T-helper 2 cell (primary cell): ENCODE results near the gene ADIPOQ.
A peak's percentile ranks its signal among the peaks of the same experiment; 100 is the strongest.
"Not testable (repeated sequence)": the region's sequence is repeated elsewhere in the genome, so short reads cannot be mapped to it uniquely, and the experiment has no call there.

Experiments used
- DNase-seq, 5 experiments: peaks; one replicate each; pipeline versions ENCODE4 v3.0.0 to v3.0.0-alpha.2; 2012 to 2022

The ADIPOQ gene

GRCh38 chr3:186873796-186874195, 31.3 kb downstream of the ADIPOQ start:
- DNase-seq, result not testable (repeated sequence)

- not testable (repeated sequence) for DNase-seq
Measured at GRCh38 chr3:186874216-186874615, 31.7 kb downstream of the ADIPOQ start.

GRCh38 chr3:186874841-186875240, 32.3 kb downstream of the ADIPOQ start:
- not testable (repeated sequence) for DNase-seq

GRCh38 chr3:186875708-186876107, 33.2 kb downstream of the ADIPOQ start:
- peak in 1 of 5 experiments; percentile 29 for DNase-seq

- DNase-seq, result peak in 1 of 5 experiments; percentile 68
Measured at GRCh38 chr3:186879781-186880180, 37.3 kb downstream of the ADIPOQ start.

DNA sequence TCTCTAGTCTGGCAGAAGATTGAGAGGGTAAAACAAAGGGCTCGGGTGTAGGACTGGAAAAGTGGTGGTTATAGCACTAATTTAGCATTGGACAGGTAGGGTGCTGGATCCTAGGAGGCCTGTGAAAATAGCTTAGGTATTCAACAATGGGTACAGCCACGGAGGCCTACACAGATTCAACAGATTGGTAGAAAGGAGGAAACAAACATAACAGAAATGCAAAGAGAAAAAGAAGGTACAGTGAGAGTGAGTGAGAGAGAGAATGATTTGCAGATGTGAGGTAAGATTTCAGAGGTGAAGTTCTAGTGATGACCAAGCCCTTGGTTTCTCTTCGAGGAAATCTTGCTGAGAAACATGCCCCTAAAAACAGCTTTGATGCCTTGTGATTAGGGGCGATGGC, 37.9 kb downstream of the ADIPOQ start:
- peak in 1 of 5 experiments; percentile 92 for DNase-seq

DNA sequence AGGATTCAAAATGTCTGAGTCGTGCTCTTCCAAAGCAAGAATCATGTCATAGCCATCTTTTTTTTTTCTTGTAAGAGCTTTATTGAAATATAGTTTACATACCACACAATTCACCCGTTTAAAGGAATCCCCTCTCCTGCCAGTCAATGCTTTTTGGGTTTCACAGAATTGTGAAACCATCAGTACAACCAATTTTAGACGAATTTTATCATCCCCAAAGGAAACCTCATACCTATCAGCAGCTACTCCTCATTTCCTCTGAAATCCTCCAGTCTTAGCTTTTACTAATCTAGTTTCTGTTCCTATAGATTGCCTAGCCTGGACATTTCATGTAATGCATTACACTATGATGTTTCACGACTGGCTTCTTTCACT, 39.6 kb downstream of the ADIPOQ start:
- DNase-seq, result peak in 1 of 5 experiments; percentile 52

DNA sequence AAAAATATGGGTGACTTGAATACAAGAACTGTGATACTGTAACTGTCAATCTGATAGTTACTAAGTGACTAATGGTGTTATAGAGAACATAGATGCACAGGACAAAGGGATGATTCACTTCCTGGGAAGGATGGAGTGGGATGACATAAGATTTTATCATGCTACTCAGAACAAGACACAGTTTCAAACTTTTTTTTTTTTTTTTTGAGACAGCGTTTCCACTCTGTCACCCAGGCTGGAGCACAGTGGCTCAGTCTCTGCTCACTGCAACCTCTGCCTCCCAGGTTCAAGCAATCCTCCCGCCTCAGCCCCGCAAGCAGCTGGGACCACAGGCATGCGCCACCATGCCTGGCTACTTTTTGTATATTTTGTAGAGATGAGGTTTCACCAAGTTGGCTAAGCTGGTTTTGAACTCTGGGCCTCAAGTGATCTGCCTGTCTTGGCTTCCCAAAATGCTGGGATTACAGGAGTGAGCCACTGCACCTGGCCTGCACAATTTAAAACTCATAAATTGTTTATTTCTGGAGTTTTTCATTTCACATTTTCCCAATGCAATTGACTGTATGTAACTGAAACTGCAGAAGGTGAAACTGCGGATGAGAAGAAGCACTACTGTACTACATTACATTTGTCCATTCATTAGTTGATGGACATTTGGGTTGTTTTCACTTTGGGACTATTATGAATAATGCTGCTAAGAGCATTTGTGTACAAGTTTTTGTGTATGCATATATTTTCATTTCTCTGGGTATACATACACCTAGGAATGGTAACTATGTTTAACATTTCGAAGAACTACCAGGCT, 40.6 kb downstream of the ADIPOQ start:
- DNase-seq, result peak in 2 of 5 experiments; percentile 24 to 92

- peak in 1 of 5 experiments; percentile 93 for DNase-seq
Measured at GRCh38 chr3:186883686-186884058, 41.2 kb downstream of the ADIPOQ start.

DNA sequence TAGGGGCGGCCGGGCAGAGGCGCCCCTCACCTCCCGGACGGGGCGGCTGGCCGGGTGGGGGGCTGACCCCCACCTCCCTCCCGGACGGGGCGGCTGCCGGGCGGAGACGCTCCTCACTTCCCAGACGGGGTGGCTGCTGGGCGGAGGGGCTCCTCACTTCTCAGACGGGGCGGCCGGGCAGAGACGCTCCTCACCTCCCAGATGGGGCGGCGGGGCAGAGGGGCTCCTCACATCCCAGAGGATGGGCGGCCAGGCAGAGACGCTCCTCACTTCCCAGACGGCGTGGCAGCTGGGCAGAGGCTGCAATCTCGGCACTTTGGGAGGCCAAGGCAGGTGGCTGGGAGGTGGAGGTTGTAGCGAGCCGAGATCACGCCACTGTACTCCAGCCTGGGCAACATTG, 42.4 kb downstream of the ADIPOQ start:
- DNase-seq, result not testable (repeated sequence)

DNA sequence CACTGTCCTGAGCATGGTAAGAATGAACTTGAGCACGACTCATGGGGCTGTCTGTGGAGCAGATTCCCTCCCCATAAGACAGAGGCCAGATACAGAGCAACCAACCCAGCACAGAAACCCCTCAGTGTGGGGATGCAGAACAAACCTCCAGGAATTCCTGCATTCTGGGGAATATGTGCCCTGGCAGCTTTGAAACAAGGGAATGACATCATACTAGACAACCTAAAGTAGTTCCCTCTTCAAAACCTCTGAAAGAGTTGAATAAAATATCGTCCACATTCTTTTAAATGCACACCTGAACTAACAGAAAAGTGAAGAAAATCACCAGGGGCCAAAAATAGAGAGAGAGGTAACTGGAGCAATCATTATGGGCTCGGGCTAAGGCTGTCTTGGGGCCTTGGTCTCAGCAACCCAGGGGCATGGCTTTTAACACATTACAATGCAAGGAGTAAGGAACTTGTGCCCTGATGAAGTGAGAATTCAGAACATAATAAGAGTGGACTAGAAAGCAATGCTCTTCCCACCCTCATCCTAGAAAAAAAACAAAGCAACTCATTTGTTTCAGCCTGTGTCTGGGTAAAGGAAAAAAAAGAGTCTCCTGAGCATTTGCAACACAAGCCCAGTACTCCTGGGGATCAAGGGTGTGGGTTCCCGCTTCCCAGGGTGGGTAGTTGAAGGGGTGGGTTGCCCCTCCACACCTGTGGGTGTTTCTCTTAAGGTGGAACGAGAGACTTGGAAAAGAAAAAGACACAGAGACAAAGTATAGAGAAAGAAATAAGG, 43.9 kb downstream of the ADIPOQ start:
- DNase-seq, result no peak

- not testable (repeated sequence) for DNase-seq
Measured at GRCh38 chr3:186887507-186887938, 45.0 kb downstream of the ADIPOQ start.

- no peak for DNase-seq
Measured at GRCh38 chr3:186888569-186888968, 46.1 kb downstream of the ADIPOQ start.

DNA sequence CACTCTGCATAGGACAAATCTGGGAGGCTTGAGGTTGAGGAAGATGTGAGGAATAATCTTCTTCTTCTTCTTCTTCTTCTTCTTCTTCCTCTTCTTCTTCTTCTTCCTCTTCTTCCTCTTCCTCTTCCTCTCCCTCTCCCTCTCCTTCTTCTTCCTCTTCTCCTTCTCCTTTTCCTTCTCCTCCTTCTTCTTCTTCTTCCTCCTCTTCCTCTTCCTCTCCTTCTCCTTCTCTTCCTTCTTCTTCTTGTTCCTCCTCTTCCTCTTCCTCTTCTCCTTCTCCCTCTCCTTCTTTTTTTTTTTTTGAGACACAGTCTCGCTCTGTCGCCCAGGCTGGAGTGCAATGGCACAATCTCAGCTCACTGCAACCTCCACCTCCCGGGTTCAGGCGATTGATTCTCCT, 47.2 kb downstream of the ADIPOQ start:
- DNase-seq, result not testable (repeated sequence)

GRCh38 chr3:186890911-186891310, 48.4 kb downstream of the ADIPOQ start:
- no peak for DNase-seq

DNA sequence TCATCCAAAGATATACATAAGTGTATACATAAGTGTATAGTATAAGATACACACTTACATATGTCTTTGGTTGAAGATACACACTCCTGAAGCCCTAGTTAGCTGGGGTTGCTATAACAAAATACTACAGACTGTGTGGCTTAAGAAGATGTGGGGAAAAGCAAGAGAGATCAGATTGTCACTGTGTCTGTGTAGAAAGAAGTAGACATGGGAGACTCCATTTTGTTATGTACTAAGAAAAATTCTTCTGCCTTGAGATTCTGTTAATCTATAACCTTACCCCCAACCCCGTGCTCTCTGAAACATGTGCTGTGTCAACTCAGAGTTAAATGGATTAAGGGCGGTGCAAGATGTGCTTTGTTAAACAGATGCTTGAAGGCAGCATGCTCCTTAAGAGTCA, 50.6 kb downstream of the ADIPOQ start:
- not testable (repeated sequence) for DNase-seq

DNA sequence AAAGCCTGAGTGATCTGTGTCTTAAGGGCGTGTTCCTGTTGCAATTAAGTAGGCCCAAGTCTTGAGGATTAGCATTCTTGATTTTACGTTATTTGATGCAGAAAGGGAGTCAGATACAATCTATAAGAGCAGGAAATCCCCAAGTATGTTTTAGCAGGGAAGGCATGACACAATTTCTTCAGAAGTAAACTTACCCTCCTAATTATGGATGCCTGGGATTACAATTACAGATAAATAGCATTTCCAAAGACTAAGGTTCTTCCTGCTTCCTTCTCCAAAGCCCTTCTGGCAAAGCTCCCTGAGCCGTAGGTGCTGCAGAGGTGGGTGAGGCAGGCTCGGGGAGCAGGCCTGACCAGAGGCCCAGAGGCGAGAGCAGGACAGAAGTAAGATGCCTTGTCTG, 52.9 kb downstream of the ADIPOQ start:
- DNase-seq, result no peak

GRCh38 chr3:186896006-186896405, 53.5 kb downstream of the ADIPOQ start:
- DNase-seq, result no peak

- no peak for DNase-seq
Measured at GRCh38 chr3:186896875-186897274, 54.4 kb downstream of the ADIPOQ start.

DNA sequence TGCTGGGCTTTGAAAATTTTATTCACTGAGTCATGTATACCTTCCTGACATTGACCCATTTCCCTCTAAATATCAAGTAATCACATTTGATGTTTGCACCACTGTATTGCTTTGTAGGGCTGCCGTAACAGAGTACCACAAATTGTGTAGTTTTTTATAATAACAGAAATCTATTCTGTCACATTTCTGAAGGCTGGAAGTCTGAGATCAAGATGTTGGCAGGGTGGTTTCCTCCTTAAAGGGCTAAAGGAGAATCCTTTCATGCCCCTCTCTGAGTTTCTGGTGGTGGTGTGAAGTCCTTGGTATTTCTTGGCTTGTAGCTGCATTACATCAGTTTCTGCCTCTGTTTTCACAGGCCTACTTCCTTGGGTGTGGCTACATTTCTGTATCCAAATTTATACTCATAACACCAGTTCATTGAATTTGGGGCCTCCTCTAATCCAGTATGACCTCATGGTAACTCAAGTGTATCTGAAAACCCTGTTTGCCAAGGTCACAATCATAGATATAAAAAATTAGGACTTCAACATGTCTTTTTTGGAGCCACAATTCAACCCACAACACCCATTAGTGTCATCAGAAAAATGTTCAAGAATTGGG, 58.7 kb downstream of the ADIPOQ start:
- peak in 1 of 5 experiments; percentile 23 for DNase-seq

GRCh38 chr3:186902154-186902553, 59.6 kb downstream of the ADIPOQ start:
- DNase-seq, result no peak

GRCh38 chr3:186902713-186903112, 60.2 kb downstream of the ADIPOQ start:
- DNase-seq, result no peak

- not testable (repeated sequence) for DNase-seq
Measured at GRCh38 chr3:186903676-186904075, 61.2 kb downstream of the ADIPOQ start.
